ENCODE data around the gene KHDRBS1. TPM values are rescaled to one million over a fixed set of nuclear protein-coding genes. Genes with fewer than 3 reads are reported as not detected.

Gene KHDRBS1
- total and polyA plus RNA-seq, 9 of the 15 experiments (the other 6 are each of a cell fraction or from before 2014, with no cell fraction given) = 48.4 to 257 (median 114) TPM

- peak; percentile 6 for FAIRE-seq
- TF ChIP-seq NFRKB (IDR thresholded peaks at IDR 0.05; ENCODE audit: low read depth) = 0 out of 2 replicates have a peak, but pooled peaks have one; percentile 12
- no peak for TF ChIP-seq NR2C1 (IDR thresholded peaks at IDR 0.05)
- no peak for TF ChIP-seq NR2C1 (tag; IDR thresholded peaks at IDR 0.05)
- TF ChIP-seq C11orf30 (IDR thresholded peaks at IDR 0.05; ENCODE audit: low read depth) = no peak
- TF ChIP-seq, protein P1, sequence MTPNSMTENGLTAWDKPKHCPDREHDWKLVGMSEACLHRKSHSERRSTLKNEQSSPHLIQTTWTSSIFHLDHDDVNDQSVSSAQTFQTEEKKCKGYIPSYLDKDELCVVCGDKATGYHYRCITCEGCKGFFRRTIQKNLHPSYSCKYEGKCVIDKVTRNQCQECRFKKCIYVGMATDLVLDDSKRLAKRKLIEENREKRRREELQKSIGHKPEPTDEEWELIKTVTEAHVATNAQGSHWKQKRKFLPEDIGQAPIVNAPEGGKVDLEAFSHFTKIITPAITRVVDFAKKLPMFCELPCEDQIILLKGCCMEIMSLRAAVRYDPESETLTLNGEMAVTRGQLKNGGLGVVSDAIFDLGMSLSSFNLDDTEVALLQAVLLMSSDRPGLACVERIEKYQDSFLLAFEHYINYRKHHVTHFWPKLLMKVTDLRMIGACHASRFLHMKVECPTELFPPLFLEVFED (CRISPR knock-in tag; conservative IDR thresholded peaks at IDR 0.05) = no peak
- TF ChIP-seq KLF13 (tag; IDR thresholded peaks at IDR 0.05; ENCODE audit: borderline replicate concordance, low read depth) = no peak
- no peak for TF ChIP-seq PRMT5 (CRISPR knock-in tag; IDR thresholded peaks at IDR 0.05)
- TF ChIP-seq MBD1 (CRISPR knock-in tag; IDR thresholded peaks at IDR 0.05) = peak; percentile 78; the same call in 1 of the 2 replicates
- no peak for TF ChIP-seq CREB3 (tag; conservative IDR thresholded peaks at IDR 0.05; ENCODE audit: low read depth)
- no peak for TF ChIP-seq ZNF445 (CRISPR knock-in tag; IDR thresholded peaks at IDR 0.05; ENCODE audit: low read depth)
- TF ChIP-seq RAD21 (CRISPR knock-in tag; conservative IDR thresholded peaks at IDR 0.05 in 1 of 2, IDR thresholded peaks at IDR 0.05 in 1 of 2) = peak in 1 of 2 experiments; percentile 13; a peak in 1 of 4 replicates
- TF ChIP-seq HDAC3 (IDR thresholded peaks at IDR 0.05; ENCODE audit: borderline replicate concordance, partially characterized antibody) = no peak
- TF ChIP-seq NR2F6 (CRISPR knock-in tag; IDR thresholded peaks at IDR 0.05) = no peak
- TF ChIP-seq, protein P2, sequence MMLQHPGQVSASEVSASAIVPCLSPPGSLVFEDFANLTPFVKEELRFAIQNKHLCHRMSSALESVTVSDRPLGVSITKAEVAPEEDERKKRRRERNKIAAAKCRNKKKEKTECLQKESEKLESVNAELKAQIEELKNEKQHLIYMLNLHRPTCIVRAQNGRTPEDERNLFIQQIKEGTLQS (IDR thresholded peaks at IDR 0.05) = 0 out of 2 replicates have a peak, but pooled peaks have one; percentile 4
- TF ChIP-seq, protein P2 (CRISPR knock-in tag; conservative IDR thresholded peaks at IDR 0.05) = no peak
- no peak for TF ChIP-seq ZBTB17 (CRISPR knock-in tag; IDR thresholded peaks at IDR 0.05)
These were observed 58.3 kb downstream of the KHDRBS1 start for GRCh38 chr1:32071758-32072621.

More at GRCh38 chr1:32071758-32072621, 58.3 kb downstream of the KHDRBS1 start:
- Histone ChIP-seq H3K9me3 (replicated peaks; ENCODE audit: control insufficient read depth, insufficient read depth, low read depth, low read length) (no peaks in the 10 kb centered on the region), H4K20me1 (replicated peaks; ENCODE audit: control insufficient read depth, insufficient read depth, low read length) (no peaks in the 10 kb centered on the region; the same call in 1 of the 2 replicates), H3K27me3 (ENCODE audit: control insufficient read depth in 2 of 2, insufficient read depth in 2 of 2, low read length in 2 of 2) (no peaks in the 10 kb centered on the region), H2AFZ (ENCODE audit: low read depth, low read length) (peak overlapping the region; percentile 99), H3K9ac (ENCODE audit: insufficient read depth in 1 of 2, low read depth in 2 of 2, low read length in 2 of 2) (peak overlapping the region; percentile 60 to 89), H3K4me2 (ENCODE audit: insufficient read depth, low read length) (peak overlapping the region; percentile 89), H3K79me2 (ENCODE audit: control insufficient read depth, insufficient read depth, low read length) (peaks cover 21% of the 10 kb centered on the region), H3K27ac (ENCODE audit: extremely low read depth, low read depth, low read length) (peak overlapping the region; percentile 13; the same call in 2 of the 3 replicates), H3K4me1 (replicated peaks in 1 of 2; ENCODE audit: control insufficient read depth in 2 of 2, insufficient read depth in 2 of 2, low read length in 2 of 2) (peaks cover 17 to 24% of the 10 kb centered on the region in 2 experiments), H3K36me3 (ENCODE audit: control insufficient read depth, insufficient read depth, low read length) (peaks cover 20% of the 10 kb centered on the region; the same call in 2 of the 3 replicates), H3K4me3 (peak overlapping the region; percentile 83), H3K9me1 (ENCODE audit: control insufficient read depth, insufficient read depth, low read length) (peaks cover 4% of the 10 kb centered on the region)
- ChIA-PET CTCF (ENCODE audit: low intra/inter-chr PET ratio) (interaction anchor here (0.6 to 0.8 kb wide), 2 partner anchors 9 to 84 kb away, joined by 3 to 4 read pairs; no protein-coding TSS in a partner anchor), POLR2A (interaction anchor here (0.6 to 2.7 kb wide), 9 partner anchors 10 to 264 kb away, joined by 3 to 17 read pairs (median 7); partner anchors contain the start of genes KPNA6 and MARCKSL1)
- TSS peak; percentile 76 for BruUV-seq (replicated peaks)
- 15% methylated on average over 14 of the region's 14 CpGs for WGBS (ENCODE audit: insufficient coverage, low coverage, missing lambda C conversion rate)
- in situ Hi-C loops (cut with MboI) = no loop called here
- DNase-seq (ENCODE audit: extremely low read depth in 1 of 4, low spot score in 3 of 4) (no peak), ATAC-seq (no peak)
- intact Hi-C loops (cut with micrococcal nuclease) = loop anchor here (2.0 kb wide), 2 partner anchors 37 to 107 kb away; partner anchors contain the start of genes KPNA6 and TXLNA

Data from K562 (cell line).